NCI-H748 treated with DMSO at 0.1 percent for 48 hours (cell line): ENCODE data around the gene TRHDE.

ENCODE experiments used
- DNase-seq: peaks from one replicate; lab custom pipeline; 2025; lab: John Stamatoyannopoulos, UW

TRHDE gene

DNA sequence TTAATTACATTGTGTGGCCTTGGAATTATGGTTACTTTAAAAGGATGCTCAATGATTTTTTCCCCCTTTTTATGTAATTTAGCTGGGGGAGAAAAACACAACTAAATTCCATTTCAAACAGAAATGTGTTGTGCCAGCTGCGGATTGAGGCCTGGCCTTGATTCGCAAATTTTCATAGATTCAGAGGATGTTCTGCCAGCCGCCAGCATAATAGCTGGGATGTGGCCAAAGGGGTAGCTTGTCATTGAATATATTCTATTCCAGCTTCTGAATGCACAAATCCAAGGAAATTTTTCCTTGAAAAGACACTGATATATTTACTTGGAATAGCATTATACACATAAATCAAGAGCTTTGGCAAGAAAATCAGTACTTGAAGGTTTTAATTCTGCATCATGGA lies 43.7 kb downstream of the TRHDE start:
- no peak for DNase-seq

DNA sequence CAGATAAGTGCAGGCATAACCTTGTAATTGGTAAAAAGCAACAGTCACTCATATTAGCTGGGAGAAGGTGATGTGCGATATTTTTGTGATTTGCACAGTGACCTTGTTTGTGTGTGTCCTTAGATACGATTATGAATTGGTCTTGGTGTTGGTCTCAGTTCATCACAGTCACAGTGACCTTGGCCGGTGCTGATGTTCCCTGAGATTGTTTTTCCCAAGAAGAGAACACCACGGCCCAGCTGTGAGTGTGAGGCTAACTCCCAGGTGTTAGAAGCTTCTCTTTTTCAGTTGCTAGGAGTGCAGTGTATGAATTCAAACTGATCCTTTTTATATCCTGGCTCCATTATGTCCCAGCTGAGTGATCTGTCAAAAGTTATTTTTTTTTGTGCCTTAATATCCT lies 46.2 kb downstream of the TRHDE start:
- no peak for DNase-seq

DNA sequence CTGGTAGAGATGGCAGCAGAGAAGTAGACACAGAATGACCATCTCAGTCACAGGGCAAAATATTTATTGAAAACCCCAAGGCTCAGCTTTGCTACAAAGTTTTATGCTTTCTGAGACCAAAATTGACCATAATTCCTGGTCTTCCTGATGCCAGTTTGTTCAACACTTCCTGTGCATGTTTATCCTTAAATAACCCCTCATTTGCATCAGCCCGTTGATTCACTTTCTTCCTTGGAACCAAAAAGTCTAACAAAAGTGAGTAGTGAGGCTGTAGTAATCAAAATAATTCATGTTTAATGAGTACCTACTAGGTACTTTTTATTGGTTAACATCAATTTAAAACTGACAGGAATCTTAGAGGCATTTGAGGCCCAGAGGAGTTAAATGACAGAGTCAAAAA lies 51.7 kb downstream of the TRHDE start:
- DNase-seq, result no peak

DNA sequence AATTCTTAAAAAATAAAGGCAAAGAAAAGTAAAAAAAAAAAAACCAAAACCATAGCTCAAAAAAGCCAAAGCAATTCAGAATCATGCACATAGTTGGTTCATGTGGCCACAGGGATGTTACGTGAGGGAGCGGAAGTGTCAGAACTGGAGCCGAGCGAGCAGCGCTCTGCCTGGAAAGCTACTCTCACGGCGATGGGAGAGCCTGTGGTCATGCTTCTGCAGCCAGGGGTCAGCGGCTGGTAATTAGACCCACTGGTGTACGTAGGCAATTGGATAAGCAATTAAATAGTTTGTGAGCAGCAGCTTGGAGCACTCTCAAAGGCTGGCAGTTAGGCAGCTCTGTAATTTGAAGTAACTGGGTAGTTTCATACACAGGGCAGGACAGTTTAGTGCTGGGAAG lies 58.1 kb downstream of the TRHDE start:
- no peak for DNase-seq

DNA sequence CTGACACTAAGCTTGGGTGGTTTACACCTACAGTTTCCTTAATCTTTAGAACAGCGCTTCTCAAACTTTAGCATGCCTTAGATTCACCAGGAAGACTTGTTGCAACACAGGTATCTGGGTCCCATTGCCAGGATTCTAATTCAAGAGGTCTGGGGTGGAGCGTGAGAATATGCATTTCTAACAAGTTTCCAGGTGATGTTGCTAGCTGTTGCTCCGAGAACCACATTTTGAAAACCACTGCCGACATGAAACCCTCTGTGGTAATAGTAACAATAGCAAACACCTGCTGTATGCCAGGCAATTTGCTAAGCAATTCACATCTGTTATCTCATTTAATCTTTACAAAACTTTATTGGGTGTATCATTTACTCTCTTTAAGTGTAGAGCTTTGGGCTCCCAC lies 58.6 kb downstream of the TRHDE start:
- DNase-seq, result no peak

DNA sequence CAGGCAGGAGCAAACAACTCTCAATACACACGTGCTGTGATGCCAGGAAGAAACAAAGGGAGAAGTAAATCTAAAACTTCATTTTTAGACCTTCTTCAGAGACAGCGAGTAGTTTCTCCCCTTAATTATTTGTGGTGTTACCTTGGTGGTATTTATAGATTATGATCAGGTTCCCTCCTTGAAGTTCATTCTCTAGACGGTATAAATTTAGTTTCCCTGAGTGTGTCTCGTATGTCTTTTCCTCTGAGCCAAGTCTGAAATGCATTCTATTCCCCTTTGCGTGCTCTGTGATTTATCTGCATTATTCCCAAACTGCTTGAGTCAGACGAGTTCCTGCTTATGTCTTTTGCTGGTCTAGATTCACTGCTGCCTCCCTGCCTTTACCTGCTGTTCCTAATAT lies 65.2 kb downstream of the TRHDE start:
- DNase-seq, result no peak

DNA sequence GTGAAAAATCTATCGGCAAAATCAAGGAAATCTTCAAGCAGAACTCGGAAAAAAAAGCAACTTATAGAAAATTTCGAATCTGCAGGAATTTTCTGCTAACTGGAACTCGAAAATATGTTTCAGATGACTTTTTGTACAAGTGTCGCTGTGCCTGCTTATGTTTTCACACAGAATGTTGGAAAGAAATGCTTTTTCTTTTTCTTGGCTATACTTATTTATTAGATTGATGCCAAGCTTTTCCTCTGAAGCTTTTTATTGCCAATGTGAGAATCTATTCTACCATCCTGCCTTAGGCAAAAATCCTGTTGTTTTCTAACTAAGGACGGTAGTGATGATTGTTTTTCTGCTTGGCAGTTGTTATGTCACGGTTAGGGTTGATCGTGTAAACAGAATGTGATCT lies 65.8 kb downstream of the TRHDE start:
- no peak for DNase-seq

DNA sequence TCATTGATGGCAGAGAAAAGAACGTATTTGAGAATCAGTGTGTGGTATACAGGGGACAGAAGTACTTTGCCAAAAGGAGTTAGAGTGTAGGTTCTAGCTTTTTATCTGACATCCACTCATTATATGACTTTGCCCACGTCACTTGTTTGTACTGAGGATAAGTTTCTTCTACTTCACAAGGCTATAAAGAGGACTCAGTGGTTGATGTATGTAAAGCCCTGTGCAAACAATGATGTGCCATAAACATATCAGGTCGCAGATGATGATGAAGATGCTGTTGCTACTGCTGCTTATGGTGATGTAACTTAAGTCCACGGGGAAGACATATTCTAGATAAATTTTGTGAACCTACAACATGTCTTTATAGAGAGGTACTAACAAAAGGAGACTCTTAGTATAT lies 66.3 kb downstream of the TRHDE start:
- DNase-seq, result no peak

DNA sequence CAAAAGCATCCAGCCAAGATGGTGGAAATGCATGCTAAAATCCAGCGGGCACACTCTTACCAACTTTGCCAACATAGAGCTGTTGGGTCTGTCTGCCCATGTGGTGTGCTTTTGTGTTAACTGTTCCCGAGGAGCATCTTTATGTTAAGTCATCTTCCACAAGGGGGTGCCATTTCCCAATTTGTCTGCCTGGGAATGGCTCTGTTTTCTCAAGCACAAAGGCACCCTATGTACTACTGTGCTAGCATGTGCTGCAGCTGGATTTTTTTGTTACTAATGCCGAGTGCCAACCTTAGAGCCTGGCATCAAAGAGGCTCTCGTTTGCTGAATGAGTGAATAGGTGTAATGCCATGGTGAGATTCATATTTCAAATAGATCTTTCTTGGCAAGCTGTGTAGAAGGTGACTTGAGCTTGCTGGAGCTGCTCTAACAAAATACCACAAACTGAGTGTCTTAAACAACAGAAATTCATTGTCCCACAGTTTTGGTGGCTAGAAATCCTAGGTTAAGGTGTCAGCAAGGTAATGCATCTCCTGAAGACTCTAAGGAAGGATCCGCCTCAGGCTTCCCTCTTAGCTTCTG lies 74.3 kb downstream of the TRHDE start:
- peak; percentile 40 for DNase-seq

DNA sequence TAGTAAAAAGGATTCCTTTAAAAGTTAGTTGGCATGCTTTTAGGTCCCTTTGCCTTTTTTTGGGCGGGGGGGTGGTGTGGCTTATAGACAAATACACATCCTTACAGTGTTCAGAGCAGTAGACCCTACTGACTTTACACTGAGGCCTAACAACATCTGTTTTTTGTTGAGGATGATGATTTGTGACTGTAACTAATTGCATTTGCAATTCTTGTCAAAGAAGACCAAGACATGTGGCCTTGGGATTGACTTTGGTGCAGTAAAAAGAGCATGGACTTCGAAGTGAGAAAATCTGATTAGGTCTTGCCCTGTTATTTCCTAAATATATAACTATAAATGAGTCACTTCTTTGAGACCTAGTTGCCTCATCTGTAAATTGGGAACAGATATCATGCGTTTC lies 77.3 kb downstream of the TRHDE start:
- DNase-seq, result no peak

DNA sequence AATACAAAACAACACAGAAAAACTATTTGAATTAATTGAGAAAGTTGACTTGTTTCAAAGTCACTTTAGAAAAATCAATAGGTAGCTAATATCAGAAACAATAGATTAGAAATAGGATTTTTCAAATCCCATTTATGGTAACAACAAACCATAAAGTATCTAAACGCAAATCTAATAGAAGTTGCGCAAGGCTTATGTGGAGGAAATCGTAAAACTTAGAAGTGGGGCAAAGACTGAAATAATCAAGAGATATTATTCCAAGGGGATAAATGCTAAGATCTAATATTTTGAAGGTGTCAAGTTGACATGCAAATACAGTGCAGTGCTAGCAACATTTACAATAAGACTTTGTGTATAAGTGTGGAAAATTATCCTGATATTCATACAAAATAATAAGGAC lies 87.2 kb downstream of the TRHDE start:
- DNase-seq, result no peak

DNA sequence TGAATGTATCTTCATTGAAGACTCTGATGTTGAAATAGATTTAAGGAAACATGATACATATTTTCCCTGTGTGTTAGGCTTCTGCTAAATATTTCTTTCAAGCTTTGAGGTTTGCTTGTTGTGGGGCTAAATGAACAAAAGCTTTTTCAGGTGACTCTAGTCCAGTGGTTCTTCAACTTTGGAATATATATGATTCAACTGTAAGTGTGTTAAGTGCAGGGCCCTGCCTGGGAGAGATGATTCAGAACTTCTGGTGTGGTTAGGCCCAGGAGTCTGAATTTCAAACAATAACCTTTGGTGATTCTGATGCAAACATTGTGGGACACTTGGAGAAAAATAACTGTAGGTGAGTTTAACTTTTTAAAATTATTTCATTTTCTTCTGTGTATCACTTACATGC lies 93.0 kb downstream of the TRHDE start:
- DNase-seq, result no peak

DNA sequence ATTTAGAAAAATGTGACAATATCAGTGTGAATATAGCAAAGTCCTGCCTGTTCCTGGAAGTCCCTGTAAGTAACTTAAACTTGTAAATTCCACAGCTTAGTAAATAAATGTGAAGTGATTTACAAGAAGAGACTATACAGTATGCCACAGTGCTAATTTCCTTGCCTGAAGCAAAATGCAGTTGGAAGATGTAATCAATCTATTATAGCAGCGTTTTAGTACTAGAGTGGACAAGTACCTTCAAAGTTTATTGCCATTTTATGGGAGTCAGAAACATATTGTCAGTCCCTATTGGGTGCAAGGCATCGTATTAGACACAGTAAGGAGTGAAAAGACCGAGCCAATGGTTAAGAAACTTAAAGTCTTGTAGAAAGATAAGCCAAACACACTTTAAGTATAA lies 94.1 kb downstream of the TRHDE start:
- no peak for DNase-seq

DNA sequence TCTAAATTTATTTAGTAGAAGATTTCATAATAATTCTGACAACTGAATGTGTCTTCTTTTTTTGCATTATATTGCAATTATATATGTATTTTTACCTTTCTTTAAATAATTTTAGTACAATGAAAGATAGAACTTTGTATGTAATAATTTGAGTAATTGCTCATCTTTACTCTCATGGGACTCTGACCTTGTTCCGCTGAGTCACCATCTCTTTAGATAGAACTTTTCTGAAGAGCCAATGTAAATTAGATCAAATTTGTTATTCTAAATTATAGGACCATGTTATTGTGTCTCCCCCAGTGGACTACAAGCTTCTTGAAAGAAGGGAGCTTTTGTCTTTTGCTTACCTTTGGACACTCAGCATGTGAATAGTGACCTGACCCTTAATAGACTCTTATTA lies 96.1 kb downstream of the TRHDE start:
- DNase-seq, result no peak

DNA sequence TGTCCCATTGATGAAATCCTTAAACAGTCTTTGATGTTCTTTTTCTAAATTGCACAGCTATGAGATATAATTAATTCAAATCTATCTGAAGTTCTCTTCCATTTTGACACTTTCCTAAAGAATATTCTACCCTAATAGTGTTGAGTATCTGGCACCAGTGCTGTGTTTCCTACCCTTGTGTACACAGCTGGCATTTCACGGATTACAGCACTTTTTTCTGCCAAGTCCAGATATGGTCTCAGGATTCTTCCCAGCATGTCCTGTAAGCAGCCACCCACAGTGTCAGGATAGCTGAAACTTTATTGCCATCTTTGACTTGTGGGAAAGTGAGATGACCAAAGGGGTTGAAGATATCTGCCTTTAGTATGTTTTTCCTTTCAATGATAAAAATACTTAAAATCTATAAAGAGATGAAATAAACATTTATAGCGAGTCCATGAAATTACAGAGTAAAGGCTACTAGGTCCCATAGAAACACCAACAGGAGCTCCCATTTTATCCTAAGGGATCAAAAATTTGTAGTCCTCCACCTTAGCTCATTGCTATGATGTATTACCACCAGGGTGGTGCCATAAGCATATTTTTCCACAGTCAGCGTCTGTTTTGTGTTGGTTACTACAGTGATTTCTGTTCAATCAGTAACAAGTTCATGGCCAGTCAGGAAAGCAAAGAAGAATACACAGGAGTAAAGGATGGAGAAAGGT lies 96.7 kb downstream of the TRHDE start:
- no peak for DNase-seq

DNA sequence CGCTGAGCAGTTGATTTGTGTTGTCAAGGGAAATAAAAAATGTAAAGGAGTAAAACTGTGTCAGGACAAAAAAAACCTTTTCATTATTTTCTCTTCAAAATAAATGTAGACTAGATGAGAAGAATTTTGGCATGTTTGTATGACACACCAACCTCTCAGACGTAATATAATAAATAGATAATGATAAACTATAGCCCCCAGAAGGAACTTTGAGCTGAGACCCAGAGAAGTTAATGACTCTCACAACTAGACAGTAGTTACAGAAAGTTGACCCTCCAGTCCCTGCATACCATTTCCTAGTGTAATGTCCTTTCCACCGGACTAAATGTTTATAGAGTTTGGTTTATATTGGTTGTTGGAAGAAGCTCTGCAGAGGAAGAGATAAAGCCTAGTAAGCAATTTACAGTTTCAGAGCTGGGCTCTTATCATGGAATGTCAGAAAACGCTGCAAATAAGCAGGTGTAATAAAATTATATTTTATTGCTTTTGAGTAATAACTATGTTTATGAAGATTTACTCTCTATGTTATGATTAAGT lies 97.3 kb downstream of the TRHDE start:
- no peak for DNase-seq

DNA sequence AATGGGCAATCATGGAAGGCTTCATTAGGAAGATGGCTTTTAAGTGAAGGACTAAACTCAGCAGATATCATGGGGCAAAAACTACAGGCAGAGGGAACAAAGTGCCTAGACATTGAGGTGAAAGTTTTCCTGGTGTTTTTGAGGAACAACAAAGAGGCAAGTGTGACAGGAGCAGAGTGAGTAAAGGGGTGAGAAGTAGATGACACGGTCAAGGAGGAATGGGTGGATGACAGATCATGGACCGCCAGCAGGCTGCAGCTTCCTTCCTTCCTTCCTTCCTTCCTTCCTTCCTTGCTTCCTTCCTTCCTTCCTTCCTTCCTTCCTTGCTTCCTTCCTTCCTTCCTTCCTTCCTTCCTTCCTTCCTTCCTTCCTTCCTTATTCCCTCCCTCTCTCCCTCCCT lies 108.3 kb downstream of the TRHDE start:
- no peak for DNase-seq

DNA sequence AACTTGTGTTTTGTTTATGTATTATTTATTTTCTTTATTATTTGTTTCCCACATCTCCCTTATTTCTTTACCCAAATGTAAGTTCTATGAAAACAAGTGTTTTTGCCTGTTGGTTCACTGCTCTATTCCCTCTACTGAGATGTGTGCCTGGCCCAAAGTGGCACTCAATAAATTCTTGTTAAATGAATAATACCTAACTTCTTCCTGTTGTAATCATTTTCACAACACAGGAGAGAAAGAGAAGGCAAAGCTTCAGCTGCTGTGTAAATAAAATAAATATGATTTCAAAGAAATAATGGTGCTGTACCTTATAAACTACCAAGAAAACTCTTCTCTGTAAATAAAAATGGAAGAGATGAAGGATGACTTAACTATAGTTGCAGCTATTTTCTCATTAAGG lies 116.2 kb downstream of the TRHDE start:
- no peak for DNase-seq

DNA sequence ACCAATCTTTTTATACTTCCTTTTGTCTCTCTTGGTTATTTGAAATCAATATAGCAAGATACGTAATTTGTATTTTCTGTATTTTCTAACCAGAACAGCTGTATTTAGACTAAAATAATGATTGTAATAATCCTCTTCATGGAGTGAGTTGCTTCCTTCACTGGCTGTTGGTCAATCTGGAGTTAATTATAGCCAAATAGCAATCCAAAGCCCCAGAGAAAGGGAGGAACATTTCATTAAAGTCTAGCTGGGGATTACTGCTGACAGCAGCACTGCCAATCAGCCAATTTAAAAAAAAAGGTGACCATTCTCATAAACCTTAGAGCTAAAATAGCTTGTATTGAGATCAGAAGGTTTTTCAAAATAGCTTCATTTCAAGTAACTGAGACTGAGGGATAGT lies 118.0 kb downstream of the TRHDE start:
- no peak for DNase-seq

DNA sequence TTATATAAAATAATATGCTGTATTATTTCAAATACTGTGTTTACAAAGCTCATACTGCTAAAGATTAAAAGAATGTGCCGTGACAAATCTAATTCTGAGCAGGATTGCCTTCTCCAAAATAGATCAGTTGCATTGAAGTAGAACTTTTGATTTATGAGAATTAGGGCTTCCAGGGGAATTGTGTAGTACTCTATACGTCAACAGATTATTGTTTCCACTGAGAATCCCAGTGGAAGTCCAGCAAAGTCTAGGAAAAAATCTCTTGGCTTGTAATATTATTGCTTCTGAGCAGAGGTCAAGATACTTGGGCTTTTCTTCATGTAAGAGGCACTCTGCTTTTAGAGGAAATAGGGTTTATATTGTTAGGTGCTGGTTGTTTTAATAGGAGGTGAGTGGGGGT lies 133.9 kb downstream of the TRHDE start:
- DNase-seq, result no peak

DNA sequence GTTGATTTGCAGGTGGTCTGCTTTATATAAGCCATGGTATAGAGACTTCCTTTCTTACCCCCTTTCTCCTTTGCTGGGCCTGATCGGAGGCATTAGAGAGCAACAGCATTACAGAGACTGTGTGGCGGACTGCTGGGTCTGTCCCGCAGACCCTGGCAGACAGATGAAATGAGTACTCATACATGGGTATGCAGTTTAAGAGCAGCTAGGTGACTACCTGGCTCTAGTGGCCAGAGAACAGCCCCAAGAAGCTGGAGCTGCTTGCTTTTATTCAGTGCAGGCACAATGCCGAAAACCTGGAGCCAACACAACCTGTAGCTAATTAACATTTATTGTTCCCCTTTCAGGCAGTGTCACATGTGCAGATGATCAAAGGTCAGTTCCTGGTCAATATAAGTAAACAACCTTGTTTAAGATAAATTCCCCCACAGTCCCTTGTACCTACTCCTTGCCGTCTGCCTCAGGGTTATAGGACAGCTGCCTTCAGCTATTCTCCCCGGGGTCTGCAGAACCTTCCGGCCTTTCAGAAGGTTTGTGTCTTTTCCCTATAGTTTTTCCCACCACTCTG lies 160.0 kb downstream of the TRHDE start:
- DNase-seq, result no peak

DNA sequence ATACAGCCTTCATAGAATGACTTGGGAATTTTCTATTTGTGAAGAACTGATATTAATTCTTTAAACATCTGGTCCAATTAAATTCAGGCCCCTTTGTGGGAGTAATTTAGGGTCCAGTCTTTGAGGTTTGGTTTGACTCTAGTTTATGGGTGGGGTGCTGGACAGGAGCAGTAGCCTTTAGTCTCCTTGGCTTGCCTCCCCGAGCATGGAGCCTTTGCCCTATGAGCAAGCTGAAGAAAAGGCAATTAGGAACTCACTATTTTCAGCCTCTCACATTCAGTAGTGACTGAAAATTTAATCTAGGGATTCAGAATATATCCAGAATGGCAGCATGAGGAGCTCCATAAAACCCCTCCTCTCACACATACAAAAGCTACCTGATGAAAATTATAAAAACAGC lies 161.1 kb downstream of the TRHDE start:
- no peak for DNase-seq

DNA sequence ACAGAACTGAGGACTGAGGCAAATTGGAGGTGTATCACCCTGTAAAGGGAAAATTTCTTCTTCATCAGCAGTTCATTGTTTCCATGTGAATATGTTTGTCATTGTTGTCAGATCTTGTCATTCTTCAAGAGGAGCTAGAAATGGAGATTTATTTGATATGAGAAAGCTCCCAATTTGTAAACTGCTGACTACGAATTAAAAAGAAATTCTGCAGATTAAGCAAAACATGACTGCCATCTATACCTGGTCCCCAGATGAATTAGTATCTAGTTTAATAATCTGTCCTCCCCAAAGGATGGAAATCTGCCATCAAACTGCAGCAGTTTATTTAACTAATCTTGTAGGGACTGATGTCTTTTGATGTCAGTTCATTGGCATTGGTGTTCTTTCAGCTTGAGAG lies 162.8 kb downstream of the TRHDE start:
- DNase-seq, result no peak

DNA sequence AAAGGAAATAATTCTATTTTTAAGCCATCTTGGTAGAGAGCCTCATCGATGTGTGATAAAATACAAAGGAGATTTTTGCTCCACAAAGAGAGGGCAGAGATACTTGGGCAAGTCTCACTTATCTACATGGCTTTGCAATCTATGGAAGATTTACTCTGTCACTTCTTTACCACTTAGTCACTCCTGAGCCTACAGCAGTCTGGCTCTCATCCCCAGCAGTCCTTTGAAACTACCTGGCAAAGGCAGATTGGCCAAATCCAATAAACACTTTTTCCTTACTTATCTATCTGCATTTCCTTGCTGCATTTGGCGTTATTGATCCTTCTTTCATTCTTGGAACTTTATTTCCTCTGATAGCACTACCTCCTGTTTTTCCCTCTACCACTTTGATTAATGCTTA lies 170.0 kb downstream of the TRHDE start:
- no peak for DNase-seq
